A549 (cell line): Measurements from ENCODE around the gene SEMA4D.

Experiments
- BHLHE40 ChIP-seq: IDR thresholded peaks from 2 replicates; pipeline ENCODE4 v1.6.1; 2012; ENCODE audit warnings: low read depth, low read length, inconsistent platforms
- CTCF ChIP-seq: fragments of >200 bp; sonication (Bioruptor Twin); formaldehyde crosslinking; IDR thresholded peaks from 3 replicates; pipeline ENCODE4 v1.5.1; 2016
- EHMT2 ChIP-seq: fragments of 200-600 bp; sonication (generic); IDR thresholded peaks from 2 replicates; pipeline ENCODE4 v1.6.1; 2016; ENCODE audit warnings: antibody characterized with exemption, low read depth, mild to moderate bottlenecking, moderate library complexity
- MYC ChIP-seq: IDR thresholded peaks from 2 replicates; pipeline ENCODE4 v1.6.1; 2012; ENCODE audit warnings: mild to moderate bottlenecking, inconsistent platforms, low read length, improper control_type of control experiment, borderline replicate concordance
- POLR2A ChIP-seq: IDR thresholded peaks from 2 replicates; pipeline ENCODE4 v1.6.1; 2012; ENCODE audit warnings: mild to moderate bottlenecking, low read length
- RAD21 ChIP-seq, 2 experiments: fragments of >200 bp in 1 of 2; sonication (Bioruptor Twin) in 1 of 2; formaldehyde crosslinking in 1 of 2; IDR thresholded peaks in 1 of 2; conservative IDR thresholded peaks in 1 of 2; 2 replicates in 1 of 2; 3 replicates in 1 of 2; pipeline ENCODE4 v1.6.1; 2012 to 2018; ENCODE audit warnings: inconsistent platforms in 1 of 2
- USF2 ChIP-seq: fragments of 450-650 bp; IDR thresholded peaks from 2 replicates; pipeline ENCODE4 v1.6.1; 2014; ENCODE audit warnings: antibody characterized with exemption
- ZFP36 ChIP-seq: fragments of 450-650 bp; IDR thresholded peaks from 2 replicates; pipeline ENCODE4 v1.6.1; 2014; ENCODE audit warnings: borderline replicate concordance; ENCODE audit not compliant: partially characterized antibody

GRCh38 chr9:89525446-89526374 is 27.8 kb upstream of the SEMA4D start:
- no peak for TF ChIP-seq POLR2A
- TF ChIP-seq CTCF: no peak
- TF ChIP-seq USF2: no peak
- no peak for TF ChIP-seq ZFP36
- no peak for TF ChIP-seq EHMT2
- no peak for TF ChIP-seq MYC
- no peak for TF ChIP-seq RAD21 (conservative IDR thresholded peaks at IDR 0.05 in 1 of 2, IDR thresholded peaks at IDR 0.05 in 1 of 2)
- TF ChIP-seq BHLHE40: no peak
